COLO668 (cell line): ENCODE results near the gene BPIFB6.

Experiments
- DNase-seq: peaks from one replicate; lab custom pipeline; 2025; ENCODE audit not compliant: unreplicated experiment; lab: John Stamatoyannopoulos, UW

Gene BPIFB6

DNA sequence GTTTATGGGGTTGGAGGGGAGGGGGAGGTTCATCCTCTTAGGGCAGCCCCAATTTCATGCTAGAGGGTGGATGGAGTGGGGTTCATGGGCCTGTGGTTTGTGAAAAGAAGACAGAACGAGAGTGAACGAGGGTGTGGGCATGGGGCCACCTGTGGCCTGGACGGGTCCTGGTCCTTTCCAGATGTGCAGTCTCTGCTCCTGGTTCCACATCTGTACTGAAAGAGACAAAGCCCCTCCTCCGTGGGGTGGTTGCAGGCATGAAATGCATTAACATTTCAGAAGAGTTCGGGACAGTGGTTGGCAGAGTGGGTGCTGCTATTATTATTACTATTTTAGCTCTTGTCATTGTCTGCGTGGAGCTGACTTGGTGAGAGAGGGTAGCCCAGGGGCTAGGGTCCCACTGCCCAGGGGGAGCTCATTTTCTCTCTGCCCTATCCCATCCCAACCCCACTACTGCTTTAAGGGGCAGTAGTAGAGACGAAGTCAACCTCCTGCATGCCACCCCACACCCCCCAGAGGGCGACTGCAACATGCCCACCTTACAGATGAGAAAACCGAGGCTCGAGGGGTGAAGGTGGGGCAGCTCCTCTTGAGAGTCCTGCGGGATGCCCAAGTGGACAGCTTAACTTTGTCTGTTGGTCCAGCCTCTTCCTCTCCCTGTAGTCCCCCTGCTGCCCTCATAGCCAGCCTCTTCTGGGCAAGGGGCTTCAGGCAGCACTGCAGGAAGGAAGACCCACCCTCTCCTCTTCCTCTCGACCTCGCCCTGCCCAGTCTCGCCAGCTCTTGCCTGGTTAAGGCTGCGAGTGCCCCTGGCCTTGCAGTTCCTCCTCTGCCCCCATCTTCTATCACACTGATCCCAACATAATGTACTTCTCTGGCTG lies 15.5 kb upstream of the BPIFB6 start:
- DNase-seq, result no peak

DNA sequence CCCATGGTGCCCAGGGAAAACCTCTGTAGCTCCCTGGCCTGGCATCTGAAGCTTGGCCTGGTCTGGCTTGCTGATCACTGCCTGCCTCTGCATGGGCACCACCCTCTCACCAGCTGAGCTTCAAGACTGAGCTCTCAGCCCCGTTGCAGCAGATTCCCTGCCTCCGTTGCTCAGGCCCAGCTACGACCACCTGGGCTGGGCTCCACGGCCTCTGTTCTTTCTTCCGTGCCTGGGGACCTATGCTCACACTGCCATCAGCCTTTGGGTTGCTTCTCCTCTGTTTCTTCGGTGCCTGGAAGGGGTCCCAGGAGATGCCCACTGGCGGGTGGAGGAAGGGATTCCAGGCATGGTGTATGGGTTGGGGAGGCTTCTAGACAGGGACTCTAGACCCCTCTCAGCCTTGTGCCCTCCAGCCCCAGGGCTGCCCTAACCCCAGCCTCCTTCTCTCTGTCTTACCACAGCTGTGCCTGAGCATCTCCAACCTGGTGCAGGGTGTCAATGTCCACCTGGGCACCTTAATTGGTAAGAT lies 14.8 kb upstream of the BPIFB6 start:
- no peak for DNase-seq

DNA sequence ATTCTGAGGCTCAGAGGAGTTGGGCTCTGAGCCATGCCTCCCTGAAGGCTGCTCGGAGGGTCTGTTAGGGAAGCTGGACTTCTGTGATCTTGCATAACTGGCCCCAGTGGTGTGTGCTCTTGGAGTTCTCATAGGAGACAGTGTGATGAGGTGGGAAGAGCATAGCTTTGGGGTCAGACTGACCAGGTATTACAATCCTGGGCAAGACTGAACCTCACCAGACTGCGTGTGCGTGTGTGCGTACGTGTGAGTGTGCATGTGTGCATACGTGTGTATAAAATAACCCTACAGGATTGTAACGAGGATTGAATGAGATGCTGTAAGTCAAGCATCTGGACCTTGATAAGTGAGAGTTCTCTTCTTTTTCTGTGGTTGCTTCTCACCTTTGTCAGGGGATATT lies 13.9 kb upstream of the BPIFB6 start:
- no peak for DNase-seq

DNA sequence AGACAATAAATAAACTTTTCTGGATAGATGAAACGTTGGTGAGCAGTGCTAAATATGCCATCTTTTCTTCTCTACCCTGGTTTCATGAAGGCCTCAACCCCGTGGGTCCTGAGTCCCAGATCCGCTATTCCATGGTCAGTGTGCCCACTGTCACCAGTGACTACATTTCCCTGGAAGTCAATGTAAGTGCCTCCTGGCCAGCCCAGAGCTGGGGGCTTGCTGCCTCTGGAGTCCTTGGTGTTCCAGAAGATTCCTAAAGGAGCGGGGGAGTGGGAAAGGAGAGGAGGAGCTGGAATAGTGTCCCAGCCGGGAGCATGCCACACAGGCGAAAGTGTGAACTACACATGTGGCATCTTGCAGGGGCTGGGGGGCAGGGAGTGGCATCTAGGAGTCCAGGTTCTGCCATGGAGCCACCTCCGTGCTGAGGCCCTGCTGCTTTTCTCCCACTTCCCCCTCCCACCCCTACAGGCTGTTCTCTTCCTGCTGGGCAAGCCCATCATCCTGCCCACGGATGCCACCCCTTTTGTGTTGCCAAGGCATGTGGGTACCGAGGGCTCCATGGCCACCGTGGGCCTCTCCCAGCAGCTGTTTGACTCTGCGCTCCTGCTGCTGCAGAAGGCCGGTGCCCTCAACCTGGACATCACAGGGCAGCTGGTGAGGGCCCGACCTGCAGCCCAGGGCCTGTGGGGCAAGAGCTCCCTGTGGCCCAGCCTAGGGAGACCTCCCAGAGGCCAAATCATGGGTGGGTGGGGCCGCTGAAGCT lies 13.1 kb upstream of the BPIFB6 start:
- no peak for DNase-seq

- DNase-seq, result no peak
Observed at GRCh38 chr20:33019465-33020277, 11.8 kb upstream of the BPIFB6 start.

DNA sequence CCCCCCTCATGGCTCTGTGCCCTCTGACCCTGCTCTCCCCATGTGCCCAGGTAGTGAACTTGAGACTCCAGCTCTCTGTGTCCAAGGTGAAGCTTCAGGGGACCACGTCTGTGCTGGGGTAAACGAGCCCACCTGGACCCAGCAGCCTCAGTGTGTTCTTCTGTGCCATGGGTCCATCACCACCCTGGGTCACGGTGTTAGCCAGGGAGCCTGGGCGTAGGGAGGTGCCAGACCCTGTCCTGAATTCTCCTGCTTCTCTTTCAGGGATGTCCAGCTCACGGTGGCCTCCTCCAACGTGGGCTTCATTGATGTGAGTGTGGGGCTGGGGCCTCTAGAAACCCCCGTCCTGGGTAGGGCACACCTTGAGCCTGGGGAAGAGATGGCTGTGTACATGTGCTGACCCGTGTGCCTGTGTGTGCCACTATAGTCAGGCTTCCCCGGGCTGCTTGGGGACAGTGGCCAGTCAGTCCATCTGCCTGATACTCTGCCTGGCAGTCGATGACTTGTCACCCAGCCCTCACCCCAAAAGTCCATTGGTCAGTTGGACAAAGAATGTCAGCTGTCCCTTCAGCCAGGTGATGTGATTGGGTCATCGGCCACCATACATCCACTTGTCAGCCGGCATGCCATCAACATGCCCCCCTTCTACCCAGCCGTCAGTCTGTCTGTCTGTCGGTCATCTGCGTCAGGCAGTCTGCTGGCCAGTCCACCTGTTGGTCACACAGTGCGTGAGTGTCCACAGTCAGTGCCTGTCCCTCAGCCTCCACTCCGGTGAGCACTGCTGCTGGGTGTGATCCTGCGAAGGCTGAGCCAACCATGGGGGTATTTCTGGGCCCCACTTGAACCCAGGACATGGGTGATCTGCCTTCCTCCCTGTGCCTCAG lies 10.9 kb upstream of the BPIFB6 start:
- DNase-seq, result no peak

DNA sequence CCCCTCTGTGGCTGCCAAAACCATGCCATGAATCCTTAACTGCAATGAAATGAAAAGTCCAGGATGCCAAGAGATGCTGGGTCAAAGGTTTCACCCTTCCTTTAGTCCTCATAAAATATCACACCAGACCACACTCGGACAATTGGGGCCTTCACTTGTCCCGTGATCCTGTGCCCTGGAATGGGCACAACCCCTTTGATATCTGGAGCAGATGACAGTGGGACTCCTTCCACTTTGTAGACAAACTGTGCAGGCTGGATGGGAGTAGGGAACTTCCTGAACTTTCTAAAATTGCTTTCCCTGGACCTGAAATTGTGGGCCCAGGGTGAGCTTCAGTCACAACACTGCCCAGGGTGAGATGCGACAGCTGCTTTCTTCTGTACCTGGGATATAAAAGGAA lies 9.6 kb upstream of the BPIFB6 start:
- no peak for DNase-seq

DNA sequence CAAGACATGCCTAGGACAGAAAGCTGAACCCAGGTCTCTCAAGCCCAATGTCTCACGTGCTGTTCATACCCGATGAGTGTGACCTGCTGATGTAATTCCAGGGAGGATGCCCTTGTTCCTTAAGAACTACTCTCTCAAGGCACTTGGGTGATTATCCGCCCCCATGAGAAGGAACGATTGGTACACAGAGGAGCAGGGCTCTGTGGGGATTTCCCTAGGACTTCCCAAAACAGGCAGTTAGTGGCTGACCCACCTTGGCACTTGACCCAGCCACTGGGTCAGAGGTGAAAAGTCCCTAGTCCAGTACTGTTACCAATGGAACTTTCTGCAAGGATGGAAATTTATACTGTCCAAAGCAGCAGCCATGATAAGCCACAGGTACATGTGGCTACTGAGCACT lies 9.2 kb upstream of the BPIFB6 start:
- no peak for DNase-seq

GRCh38 chr20:33022694-33023438 lies 8.6 kb upstream of the BPIFB6 start:
- no peak for DNase-seq

DNA sequence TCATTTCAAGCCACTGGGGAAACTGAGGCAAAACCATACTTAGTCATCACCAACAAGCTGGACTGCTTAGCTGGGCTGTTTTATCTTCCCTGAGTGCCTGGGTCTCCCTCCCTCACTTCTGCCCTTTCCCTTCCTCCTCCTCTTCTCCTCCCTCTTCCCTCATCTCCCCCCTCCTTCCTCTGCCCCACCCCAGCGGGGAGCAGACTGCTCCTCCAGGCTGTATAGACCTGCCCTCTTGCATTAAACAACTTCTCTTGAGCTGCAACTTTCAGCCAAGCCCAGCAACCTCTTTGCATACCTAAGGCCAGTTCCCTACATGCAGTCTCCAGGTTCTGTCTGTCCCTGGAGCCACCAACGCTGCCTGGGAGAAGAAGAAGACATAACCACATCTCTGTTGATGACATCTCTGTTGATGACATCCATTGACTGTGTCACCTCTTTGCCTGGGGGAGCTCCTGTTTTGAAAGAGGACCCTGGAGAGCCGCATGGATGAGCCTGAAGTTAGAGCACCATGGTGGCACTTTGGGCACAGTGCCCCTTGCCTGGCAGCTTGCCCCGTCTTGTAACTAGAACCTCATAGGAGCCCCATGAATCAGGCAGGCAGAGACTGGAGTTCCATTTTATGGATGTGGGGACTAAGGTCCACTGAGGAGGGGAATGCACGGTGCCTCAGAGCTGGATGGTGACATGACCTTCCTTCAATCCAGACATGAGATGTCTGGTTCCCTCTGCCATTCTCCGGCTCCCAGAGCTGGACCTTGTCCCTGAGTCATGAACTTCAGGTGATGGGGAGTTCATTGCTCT lies 7.8 kb upstream of the BPIFB6 start:
- DNase-seq, result no peak

DNA sequence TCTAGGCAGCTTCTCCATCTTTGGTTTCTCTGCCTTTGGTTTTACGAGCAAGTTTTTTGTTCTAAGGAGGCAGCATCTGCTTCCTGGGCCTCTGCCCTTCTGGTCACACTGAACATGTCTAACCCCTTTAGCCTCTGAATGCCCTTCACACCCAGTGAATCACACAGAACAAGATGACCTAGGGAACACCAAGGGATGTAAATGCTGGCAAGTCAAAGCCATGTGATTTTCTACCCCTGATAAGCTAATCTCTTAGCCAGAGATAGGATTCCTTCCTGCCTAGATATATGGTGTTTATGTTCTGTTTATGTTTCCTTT lies 7.2 kb upstream of the BPIFB6 start:
- DNase-seq, result no peak

DNA sequence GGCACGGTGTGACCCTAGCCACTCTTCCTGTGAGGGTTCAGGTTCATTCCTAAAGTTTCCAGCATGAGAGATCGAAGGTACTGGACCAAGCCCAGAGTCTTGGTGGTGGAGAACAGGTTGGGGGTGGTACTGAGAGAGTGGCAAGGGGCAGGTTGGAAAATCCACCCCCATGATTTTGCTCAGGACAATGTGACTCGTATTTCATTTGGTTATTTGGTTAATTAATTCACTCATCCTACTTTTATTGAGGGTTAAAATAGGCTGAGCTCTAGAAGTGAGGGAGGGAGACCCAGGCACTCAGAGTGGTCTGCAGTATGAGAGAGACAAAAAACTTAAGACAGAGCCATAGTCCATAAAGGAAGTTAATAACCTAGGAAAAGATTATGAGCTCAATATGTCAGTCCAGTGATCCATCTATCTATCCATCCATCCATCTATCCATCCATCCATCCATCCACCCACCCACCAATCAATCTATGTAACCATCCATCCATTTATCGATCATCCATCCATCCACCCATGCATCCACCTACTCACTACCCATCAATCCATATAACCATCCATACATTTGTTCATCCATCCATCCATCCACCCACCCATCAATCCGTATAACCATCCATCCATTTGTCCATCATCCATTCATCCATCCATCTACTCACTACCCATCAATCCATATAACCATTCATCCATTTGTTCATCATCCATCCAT lies 6.7 kb upstream of the BPIFB6 start:
- no peak for DNase-seq

DNA sequence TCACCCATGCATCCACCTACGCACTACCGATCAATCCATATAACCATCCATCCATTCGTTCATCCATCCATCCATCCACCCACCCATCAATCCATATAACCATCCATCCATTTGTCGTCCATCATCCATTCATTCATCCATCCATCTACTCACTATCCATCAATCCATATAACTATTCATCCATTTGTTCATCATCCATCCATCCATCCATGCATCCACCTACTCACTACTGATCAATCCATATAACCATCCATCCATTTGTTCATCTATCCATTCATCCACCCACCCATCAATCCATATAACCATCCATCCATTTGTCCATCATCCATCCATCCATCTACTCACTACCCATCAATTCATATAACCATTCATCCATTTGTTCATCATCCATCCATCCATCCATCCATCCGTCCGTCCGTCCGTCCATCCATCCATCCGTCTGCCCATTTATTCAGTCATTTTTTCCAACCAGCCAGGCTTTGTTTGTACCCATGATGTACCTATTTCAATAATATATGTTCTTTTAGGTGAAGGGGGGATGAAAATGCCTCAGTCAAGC lies 6.1 kb upstream of the BPIFB6 start:
- DNase-seq, result no peak

- no peak for DNase-seq
Observed at GRCh38 chr20:33026072-33026778, 5.2 kb upstream of the BPIFB6 start.

DNA sequence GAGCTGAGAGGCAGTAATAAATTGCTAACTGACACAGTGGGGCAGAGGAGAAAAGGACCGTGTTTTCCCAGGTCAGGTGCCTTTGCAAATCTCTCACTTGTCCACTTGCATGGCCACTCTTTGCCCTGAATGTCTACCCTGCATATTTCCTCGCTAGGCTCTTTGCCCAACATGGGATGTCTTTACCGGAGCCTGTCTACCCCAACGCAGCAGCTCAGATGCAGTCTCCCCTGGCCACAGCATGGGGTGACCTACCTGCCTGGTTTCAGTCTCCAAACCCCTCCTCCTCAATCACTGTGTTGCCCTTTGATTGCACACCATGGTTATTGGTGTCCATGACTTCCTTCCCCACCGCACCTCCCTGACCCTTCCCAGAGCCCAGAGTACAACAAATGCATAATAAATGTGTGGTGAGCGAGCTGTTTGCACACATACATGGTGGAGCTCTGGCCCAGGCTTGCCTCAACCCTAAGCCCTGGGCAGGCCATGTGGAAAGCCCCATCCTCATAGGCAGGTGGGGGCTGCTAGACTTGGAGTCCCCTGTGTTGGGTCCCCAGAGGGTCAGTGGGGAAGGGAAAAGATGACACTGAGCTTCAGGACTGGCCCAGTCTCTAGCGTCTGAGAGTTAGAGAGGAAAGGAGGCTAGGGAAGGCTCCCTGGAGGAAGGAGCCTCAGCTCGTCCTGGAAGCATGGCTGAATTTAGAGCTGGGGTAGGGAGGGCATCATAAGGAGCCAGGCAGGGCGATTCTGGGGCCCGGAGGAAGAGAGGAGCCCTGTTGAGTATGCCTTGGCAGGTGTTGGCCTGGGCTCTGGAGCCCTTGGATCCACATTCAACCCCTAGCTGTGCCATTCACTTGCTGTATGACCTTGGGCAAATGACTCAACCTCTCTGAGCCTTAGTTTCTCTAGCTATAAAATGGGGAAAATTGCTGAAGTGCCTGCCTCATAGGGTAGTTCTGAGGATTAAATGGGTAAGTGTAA lies 4.4 kb upstream of the BPIFB6 start:
- DNase-seq, result no peak
